Measurements from ENCODE around the gene PPP1R1C.

PPP1R1C gene

GRCh38 chr2:182055993-182056392 lies 70.3 kb downstream of the PPP1R1C start:
- no peak for TF ChIP-seq CTCF (IDR thresholded peaks at IDR 0.05; ENCODE audit: low read depth, low read length)
- H3K4me3 ChIP-seq (ENCODE audit: low read depth, low read length): no peak overlapping the region

GRCh38 chr2:182057002-182057401 lies 71.3 kb downstream of the PPP1R1C start:
- no peak overlapping the region for H3K4me3 ChIP-seq (ENCODE audit: low read depth, low read length)
- TF ChIP-seq CTCF (IDR thresholded peaks at IDR 0.05; ENCODE audit: low read depth, low read length): no peak

GRCh38 chr2:182058056-182058455 lies 72.4 kb downstream of the PPP1R1C start:
- no peak overlapping the region for H3K4me3 ChIP-seq (ENCODE audit: low read depth, low read length)

GRCh38 chr2:182061739-182062138 lies 76.1 kb downstream of the PPP1R1C start:
- no peak for TF ChIP-seq CTCF (IDR thresholded peaks at IDR 0.05; ENCODE audit: low read depth, low read length)
- no peak overlapping the region for H3K4me3 ChIP-seq (ENCODE audit: low read depth, low read length)

More at GRCh38 chr2:182058056-182058455, 72.4 kb downstream of the PPP1R1C start:
- TF ChIP-seq CTCF (IDR thresholded peaks at IDR 0.05; ENCODE audit: low read depth, low read length): no peak

- no peak overlapping the region for H3K4me3 ChIP-seq (ENCODE audit: low read depth, low read length)
- TF ChIP-seq CTCF (IDR thresholded peaks at IDR 0.05; ENCODE audit: low read depth, low read length): no peak
These were observed 76.8 kb downstream of the PPP1R1C start for GRCh38 chr2:182062329-182062972.

GRCh38 chr2:182064019-182064778 lies 78.5 kb downstream of the PPP1R1C start:
- no peak overlapping the region for H3K4me3 ChIP-seq (ENCODE audit: low read depth, low read length)
- no peak for TF ChIP-seq CTCF (IDR thresholded peaks at IDR 0.05; ENCODE audit: low read depth, low read length)

- H3K4me3 ChIP-seq (ENCODE audit: low read depth, low read length): no peak overlapping the region
- no peak for TF ChIP-seq CTCF (IDR thresholded peaks at IDR 0.05; ENCODE audit: low read depth, low read length)
These were observed 80.9 kb downstream of the PPP1R1C start for GRCh38 chr2:182066400-182067087.

Data from WI38 (cell line).